ENCODE data around the gene FAF2.
"Not testable (repeated sequence)": the region's sequence is repeated elsewhere in the genome, so short reads cannot be mapped to it uniquely, and the experiment has no call there.

FAF2 gene

DNA sequence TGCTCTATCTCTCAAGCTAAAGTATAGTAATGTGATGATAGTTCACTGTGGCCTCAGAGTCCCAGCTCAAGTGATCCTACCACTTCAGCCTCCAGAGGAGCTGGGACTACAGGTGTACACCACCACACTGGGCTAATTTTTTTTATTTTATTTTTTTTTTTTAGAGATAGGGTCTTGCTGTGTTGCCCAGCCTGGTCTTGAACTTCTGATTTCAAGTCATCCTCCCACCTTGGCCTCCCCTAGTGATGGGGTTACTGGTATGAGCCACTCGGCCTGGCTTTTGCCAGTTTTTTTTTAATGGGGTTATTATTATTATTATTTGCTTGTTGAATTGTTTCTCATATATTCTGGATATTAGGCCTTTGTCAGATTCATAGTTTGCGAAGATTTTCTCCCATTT, 13.2 kb downstream of the FAF2 start:
- no peak for DNase-seq

DNA sequence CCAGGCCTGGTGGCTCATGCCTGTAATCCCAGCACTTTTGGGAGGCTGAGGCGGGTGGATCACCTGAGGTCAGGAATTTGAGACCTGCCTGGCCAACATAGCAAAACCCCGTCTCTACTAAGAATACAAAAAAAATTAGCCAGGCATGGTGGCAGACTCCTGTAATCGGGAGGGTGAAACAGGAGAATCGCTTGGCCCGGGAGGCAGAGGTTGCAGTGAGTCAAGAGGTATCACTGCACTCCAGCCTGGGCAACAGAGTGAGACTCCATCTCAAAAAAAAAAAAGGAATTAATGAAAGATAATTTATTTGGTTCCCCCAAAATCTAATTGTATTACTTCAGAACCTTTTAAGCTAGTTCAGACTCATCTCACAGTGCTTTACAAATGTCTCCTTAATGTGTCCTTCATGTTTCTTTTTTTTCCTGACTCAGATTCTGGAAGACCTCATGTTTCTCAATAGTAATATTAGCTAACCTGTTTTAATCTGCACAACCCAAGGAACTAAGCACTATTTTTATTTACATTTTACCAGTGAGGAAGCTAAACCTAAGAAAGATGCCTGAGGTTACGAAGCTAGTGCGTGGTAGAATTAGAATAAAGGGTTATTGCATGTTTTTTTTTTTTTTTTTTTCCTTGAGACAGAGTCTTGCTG, 15.1 kb downstream of the FAF2 start:
- no peak for DNase-seq

DNA sequence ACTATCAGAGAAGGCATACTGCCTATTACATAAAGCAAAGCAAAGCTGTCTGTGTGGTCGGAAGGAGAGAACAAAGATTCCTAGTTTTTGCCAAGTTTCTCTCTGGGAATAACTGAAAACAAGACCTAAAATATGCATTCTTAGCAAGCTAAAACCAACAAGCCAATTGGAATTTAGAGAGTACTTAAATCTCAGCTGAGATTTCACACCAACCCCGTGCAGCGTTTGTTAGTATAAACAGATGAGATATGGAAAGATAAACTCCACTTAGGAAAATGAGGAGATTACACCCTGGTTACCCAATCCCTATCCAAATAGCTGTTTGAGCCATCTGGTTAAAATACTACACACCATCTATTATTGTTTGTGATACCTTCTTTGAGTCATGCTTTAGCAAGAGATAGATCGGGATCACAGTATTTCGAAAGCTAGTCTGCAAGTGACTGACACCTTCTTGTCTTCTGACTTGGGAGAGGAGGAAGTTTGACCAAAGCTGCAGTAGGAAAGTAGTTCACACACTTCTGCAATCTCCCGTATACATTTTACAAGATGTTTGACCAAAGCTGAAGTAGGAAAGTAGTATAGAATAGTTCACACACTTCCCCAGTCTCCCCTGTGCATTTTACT, 18.2 kb downstream of the FAF2 start:
- no peak for DNase-seq

DNA sequence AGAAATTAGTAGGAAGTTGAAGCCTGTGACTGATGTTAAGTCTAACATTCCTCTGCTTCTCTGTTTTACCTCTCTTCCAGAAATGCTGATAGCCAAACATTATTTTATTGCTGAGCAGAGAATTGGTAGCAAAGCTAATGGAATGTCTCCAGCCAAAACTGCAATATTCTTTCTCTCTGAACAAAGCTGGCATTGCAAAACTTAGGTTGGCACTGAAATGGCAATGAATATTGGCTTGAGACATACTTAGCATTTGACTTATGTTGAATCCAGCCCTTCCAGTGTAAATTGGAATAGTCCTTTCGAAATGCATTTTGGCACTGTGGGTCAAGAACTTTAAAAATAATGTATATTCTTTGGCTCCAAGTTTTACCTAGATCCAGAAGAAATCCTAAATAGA, 21.1 kb downstream of the FAF2 start:
- DNase-seq: no peak

DNA sequence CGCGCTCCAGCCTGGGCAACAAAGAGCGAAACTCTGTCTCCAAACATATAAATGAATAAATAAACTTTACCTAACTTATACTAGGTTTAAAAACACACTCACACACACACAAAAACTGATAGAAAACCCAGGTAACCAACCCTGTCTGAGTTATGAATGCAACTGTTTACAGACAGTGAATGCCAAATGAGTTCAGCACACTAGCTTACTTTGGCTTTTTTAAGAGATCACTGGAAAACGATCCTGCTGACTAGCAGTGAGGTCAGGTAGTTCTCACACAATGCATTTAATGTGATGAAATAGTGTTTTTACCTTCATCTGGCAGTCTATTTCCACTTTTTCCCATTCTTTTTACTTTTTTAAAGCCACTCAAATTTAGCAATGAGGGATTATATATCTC, 22.4 kb downstream of the FAF2 start:
- DNase-seq: no peak

DNA sequence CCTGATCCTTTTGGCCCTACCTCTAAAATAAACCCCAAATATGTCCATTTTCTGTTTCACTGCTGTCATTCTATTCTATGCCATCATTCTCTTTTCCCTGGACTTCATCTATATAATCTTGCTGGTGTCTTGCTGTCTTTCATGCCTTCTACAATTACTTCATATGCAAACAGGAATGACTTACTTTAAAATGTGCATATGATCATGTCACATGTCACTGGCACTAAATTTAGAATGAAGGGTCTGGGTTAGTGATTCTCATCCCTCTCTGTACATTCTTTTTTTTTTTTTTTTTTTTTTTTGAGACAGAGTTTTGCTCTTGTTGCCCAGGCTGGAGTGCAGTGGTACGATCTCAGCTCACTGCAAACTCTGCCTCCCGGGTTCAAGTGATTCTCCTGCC, 22.9 kb downstream of the FAF2 start:
- DNase-seq: no peak

DNA sequence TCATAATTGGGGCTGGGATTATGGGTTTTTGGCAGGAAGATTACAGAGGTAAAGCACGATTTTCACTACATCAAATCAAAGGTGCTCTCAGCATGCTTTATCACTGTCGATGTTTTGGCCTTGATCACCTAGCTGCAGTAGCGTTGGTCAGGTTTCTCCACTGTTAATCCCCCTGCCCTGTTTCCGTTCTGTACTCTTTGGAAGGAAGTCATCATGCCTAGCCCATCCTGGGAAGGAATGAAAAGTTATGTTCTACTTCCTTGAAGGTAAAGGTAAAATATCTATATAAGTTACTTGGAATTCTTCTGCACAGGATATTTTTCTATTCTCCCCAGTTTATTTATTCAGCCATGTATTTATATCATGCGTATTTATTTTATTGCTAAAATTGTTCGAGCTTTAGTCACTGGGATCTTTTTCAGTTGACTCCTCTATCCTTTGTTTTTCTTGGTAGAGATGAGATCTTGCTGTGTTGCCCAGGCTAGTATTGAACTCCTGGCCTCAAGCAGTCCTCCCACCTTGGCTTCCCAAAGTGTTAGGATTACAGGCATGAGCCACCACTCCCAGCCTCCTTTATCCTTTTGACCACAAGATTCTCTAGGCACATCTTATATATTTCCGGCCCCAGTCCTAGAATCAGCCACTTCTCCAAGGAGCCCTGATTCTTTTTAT, 25.3 kb downstream of the FAF2 start:
- no peak for DNase-seq

DNA sequence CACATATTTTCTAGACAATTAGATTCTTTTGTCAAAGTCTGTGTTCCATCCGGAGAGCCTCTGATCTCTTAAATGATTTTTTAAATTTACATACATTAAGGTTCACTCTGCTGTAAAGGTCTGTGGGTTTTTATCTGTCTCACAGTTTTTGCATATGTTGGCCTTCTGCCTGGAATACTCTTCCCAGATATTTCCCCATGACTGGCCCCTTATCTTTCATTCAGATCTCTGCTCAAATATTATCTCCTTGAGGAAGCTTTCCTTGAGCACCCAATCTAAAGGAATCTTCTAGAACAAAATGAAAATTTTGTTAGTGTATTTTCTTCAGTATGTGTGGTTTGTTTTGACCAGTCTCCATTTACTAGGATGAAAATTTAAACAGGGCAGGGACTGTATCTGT, 26.3 kb downstream of the FAF2 start:
- no peak for DNase-seq

DNA sequence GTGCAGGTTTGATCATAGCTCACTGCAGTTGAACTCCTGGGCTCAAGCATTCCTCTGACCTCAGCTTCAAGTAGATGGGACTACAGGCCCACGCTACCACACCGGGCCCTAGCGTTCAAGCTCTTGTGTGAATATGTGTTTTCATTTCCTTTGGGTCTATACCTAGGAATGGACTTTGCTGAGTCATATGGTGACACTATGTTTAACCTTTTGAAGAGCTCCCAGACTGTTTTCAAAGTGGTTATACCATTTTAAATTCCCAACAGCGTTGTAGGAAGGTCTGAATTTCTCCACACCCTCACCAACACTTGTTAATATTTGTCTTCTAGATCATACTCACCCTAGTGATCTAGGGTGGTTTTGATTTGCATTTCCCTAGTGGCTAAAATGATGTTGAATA, 33.5 kb downstream of the FAF2 start:
- no peak for DNase-seq

DNA sequence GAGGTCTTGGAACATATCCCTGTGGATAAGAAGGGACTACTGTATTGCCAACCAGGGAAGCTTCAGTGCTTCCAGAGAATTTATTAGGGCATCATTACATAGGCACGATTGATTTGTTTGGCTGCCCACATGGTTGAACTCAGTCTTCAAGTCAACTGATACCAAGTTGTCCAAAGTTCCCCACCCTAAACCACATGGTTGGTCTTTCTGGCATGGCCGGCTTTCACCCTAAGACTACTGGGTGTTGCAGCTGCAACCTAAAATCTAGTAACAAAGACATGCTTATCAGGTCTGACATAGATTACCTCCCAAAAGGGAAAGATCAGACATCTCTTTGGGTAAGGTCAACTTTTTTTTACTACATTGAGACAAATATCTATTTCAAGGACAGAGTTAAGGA, 37.0 kb downstream of the FAF2 start:
- DNase-seq: no peak

DNA sequence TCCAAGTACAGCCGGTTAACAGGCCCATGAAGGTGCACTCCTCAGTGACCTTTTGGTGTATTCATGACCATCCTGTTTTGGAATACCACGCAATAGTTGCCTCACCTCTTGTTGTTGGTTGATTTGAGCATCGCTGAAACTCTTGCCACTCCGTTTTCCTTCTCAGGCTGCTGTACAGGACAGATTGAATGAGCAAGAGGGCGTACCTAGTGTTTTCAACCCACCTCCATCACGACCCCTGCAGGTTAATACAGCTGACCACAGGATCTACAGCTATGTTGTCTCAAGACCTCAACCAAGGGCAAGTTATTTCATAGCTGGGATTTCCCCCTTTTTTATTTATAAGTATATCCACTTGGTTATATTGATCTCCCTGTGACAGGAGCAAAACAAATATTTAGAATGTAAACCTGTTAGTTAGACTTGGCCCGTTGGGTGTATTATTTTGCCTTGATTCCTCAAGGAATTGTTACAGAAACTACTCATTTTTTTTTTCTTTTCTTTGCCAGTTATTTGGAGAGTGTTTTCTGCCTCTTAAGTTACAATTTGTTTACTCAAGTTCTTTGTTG, 38.1 kb downstream of the FAF2 start:
- DNase-seq: no peak

DNA sequence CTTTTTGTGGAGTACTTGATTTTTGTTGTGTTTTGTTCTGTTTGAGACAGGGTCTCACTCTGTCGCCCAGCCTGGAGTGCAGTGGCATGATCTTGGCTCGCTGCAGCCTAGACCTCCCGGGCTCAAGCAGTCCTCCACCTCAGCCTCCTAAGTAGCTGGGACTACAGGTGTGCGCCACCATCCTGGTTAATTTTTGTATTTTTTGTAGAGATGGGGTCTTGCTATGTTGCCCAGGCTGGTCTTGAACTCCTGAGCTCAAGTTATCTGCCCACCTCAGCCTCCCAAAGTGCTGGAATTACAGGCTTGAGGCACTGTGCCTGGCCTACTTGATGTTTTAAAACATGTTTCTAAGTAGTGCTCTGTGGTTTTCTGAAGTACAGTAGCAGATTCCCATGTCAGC, 39.0 kb downstream of the FAF2 start:
- DNase-seq: not testable (repeated sequence)

DNA sequence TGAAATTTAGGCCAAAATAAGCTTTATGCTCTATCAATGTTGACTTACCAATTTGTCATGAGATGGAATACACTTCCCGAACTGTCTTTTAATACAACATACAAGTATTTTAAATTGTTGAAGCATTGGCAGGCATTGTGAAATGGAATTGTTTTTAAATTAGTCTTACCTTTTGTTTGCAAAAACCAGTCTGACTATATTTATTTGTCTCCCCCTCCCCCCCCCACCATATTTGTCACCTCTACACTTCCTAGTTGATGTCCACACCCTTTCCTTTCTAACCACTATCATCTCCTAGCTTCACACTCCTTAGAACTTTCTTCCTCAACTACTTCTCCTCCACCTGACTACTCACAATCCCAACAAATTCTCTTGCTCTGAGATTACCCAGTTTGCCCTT, 40.9 kb downstream of the FAF2 start:
- no peak for DNase-seq

DNA sequence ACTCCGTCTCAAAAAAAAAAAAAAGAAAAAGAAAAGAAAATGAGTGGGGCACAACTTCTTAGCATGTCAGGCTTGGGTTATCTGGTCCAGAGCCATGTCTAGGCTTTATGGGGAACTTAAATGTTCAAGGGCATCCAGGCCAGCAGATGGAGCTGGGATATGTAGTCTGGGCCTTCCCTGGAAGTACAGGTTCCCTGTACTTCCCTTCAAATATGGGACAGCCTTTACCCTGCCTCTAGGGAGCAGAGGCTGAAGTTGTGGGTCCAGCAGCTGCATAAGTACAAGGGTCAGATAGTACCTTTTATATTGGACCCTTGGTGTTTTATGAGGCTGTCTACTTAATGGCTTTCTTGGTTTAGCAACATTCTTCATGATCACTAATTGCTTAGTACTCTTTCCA, 42.1 kb downstream of the FAF2 start:
- DNase-seq: no peak

DNA sequence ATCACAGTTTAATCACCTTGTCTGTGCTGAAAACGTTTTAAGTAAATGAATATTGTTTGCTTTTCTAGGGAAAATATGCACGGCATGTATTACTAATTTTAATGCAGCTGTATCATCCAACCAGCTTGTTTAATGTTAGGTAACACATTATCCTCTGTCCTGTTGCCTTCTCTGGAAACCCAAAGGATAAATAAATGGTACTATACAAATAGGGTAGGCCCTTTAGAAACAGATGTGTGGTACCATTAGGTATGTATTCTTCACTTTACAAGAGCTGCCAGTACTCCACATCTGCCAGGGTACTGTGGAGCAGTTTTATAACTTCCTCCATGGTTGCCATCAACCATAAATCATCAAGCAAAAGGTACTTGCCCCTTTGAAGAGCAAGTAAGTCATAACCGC, 42.9 kb downstream of the FAF2 start:
- DNase-seq: no peak

DNA sequence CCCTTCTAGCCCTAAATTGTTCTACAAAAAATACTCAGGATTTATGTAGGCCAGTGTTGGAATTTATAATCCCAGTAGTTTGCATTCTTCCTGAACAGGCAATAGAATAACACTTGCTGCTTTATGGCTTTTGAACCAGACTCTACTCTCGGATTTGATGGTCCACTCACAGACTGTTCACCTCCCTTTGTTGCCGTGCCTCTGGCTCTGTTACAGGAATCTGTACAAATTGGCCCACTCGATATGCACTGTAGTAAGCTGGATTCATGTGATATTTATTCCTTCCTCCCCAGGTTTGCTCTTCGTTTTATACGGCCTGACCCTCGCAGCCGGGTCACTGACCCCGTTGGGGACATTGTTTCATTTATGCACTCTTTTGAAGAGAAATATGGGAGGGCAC, 43.7 kb downstream of the FAF2 start:
- no peak for DNase-seq

DNA sequence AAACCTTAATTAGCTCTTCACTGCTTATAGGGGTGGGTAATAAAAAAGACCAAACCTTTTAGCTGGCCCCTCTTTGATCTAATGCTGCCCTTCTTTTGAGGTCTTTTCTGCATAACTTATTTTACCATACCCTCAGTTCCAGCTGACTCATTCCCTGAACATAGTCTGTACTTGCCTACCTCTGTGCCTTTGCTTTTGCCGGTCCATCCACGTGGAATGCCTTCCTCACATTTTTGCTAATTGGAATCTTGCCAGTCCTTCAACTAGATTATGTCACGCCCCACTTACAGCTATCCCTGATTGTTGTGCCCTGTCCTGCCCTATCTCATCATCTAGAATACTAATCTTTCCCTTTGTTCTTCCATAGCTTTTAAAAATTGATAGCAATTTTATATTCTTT, 44.2 kb downstream of the FAF2 start:
- no peak for DNase-seq

DNA sequence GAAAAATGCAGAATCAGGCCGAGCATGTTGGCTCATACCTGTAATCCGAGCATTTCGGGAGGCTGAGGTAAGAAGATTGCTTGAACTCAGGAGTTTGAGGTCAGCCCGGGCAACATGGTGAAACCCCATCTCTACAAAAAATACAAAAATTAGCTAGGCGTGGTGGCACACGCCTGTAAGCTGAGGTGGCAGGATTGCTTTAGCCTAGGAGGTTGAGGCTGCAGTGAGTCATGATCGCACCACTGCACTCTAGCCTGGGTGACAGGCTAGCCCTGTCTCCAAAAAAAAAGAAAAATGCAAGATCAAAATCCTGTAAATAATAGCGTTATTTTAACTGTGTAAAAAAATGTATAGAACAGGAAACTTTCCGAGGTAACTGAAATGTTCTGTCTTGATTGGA, 49.7 kb downstream of the FAF2 start:
- DNase-seq: no peak

DNA sequence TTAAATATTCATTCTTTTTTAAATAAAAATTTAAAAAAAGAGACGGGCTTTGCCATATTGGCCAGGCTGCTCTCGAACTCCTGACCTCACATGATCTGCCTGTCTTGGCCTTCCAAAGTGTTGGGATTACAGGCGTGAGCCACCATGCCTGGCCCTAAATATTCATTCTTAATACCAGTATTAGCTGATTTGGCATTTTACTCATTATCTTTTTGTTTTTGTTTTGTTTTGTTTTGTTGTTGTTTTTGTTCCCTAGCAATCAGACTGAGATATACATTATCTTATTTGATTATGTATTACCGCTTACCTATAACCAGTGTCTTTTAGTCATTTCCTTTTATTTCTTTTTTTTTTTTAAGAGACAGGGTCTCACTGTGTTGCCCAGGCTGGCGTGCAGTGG, 51.1 kb downstream of the FAF2 start:
- no peak for DNase-seq

DNA sequence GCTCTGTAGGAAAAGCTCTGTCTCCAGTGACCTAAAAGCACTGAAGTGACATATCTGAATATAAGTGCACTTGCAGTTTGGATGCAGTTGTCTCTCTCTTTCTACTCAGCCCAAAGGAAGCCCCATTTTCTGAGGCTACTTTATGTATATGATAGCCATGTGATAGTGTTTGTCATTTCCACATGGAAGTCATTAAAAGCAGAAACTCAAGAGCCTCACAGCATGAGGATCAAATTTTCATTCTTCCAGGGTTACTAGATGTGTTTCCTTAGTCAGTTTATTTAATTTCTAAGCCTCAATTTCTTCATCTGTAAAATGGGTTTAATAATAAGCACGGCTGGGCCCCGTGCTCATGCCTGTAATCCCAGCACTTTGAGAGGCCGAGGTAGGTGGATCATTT, 52.3 kb downstream of the FAF2 start:
- no peak for DNase-seq

DNA sequence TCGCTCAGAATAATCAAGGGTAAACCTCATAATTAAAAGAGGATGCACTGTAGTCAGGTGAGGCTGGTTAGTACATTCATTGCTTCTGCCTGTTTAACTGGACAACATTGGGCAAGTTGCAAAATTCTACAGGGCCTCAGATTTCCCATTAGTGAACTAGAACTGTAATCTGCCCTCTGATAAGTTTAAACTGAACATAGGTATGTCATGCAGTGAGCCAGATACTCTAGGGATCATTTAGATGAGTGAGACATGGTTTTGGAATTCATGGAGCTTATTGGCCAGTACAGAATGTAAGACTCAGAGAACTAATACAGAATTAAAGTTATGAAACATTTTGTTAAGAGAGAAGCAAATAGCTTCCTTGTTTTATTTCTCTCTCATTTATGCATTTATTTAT, 53.1 kb downstream of the FAF2 start:
- DNase-seq: no peak

DNA sequence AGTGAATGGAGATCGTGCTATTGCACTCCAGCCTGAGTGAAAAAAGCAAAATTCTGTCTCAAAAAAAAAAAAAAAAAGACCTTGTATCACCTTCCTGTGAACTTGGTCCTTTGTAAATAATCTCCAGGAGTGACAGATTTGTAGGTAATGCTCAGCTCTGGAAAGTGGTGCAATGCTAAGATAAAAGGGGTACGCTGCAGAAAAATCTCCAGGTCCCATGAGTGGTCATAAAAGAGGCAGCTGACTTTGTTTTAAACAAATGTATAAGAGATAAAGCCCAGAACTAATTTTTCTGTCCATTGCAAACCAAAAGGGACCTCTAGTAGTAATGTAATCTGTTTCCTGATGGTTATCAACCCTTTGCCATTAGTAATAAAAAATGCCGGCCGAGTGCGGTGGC, 55.3 kb downstream of the FAF2 start:
- no peak for DNase-seq

DNA sequence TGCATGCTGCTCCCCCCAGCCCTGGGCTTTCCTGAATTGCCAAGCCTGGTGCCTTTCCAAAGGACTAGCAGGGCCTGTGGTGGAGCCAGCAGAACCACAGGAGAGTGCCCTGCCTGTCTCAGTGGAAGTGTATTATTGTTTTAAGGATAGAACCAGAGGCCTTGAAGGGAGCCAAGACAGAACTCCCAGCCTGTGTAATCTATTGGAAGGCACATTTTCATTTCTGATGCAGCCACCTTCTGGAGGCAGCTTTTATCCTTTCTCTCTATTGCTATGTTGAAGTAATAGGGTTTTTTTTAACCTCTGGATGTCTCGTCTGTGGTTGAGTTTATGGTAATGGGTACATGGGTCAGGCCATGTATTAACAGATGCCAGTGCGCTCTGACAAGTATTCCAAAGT, 59.7 kb downstream of the FAF2 start:
- no peak for DNase-seq

DNA sequence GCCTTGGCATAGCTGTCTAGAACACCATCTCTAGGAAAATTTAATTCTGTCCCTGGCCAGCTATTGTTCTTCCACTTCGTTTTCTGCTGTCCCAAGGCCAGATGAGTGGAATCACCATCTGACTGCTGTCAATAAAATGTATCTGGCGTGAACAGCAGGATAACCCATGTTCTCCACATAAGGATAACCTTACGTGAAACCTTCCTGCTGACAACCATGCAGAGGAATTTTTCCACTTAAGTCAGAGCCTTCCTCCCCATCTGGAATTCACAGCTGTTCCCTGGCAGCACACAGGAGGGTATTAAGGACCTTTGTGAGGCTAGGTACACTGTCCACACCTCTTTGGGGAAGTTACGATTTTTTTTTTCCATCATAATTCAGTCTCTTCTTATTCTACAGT, 60.4 kb downstream of the FAF2 start:
- no peak for DNase-seq

DNA sequence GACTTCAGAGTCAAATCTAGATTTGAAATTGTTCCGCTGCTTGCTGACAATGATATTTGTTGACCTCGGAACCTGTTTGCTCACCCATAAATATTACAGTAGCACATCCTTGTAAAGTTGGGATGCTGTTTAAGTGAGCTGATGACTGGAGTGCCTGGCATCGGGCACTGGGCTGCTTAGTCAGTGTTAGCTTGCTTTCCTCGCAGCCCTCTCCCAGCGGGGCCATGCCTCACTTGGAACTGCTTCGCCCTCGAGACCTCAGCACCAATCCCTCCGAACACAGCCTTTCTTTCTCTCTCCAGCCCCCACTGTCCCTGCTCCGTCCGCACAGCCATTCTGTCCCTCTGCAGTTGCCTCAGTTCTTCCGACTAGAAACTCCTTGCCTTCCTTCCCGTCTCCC, 65.6 kb downstream of the FAF2 start:
- DNase-seq: no peak

Data from islet precursor cell (in vitro differentiated cells).